ENCODE measurements around the gene ZNF41.

Gene ZNF41

GRCh38 chrX:47489507-47490275 is 6.7 kb upstream of the ZNF41 start:
- no peak for TF ChIP-seq CTCF (IDR thresholded peaks at IDR 0.05; ENCODE audit: extremely low read depth, insufficient read depth, missing control alignments)
- DNase-seq (ENCODE audit: low spot score): no peak
- in situ Hi-C loops (cut with MboI; ENCODE audit: low pct_unique_long_range_greater_than_20kb, low sequenced_read_pairs, unreplicated experiment): no loop called here

GRCh38 chrX:47484885-47485284 is 1.9 kb upstream of the ZNF41 start:
- DNase-seq (ENCODE audit: low spot score): no peak
- TF ChIP-seq CTCF (IDR thresholded peaks at IDR 0.05; ENCODE audit: extremely low read depth, insufficient read depth, missing control alignments): no peak

GRCh38 chrX:47483306-47484268 is 565 bp upstream of the ZNF41 start:
- no peak for TF ChIP-seq CTCF (IDR thresholded peaks at IDR 0.05; ENCODE audit: extremely low read depth, insufficient read depth, missing control alignments)
- no peak for DNase-seq (ENCODE audit: low spot score)
- in situ Hi-C loops (cut with MboI; ENCODE audit: low pct_unique_long_range_greater_than_20kb, low sequenced_read_pairs, unreplicated experiment): no loop called here

More at GRCh38 chrX:47484885-47485284, 1.9 kb upstream of the ZNF41 start:
- in situ Hi-C loops (cut with MboI; ENCODE audit: low pct_unique_long_range_greater_than_20kb, low sequenced_read_pairs, unreplicated experiment): no loop called here

- TF ChIP-seq CTCF (IDR thresholded peaks at IDR 0.05; ENCODE audit: extremely low read depth, insufficient read depth, missing control alignments): no peak
- no peak for DNase-seq (ENCODE audit: low spot score)
- in situ Hi-C loops (cut with MboI; ENCODE audit: low pct_unique_long_range_greater_than_20kb, low sequenced_read_pairs, unreplicated experiment): no loop called here
These were observed 934 bp downstream of the ZNF41 start for GRCh38 chrX:47482065-47482511.

- in situ Hi-C loops (cut with MboI; ENCODE audit: low pct_unique_long_range_greater_than_20kb, low sequenced_read_pairs, unreplicated experiment): no loop called here
- no peak for TF ChIP-seq CTCF (IDR thresholded peaks at IDR 0.05; ENCODE audit: extremely low read depth, insufficient read depth, missing control alignments)
- no peak for DNase-seq (ENCODE audit: low spot score)
These were observed 1.9 kb downstream of the ZNF41 start for GRCh38 chrX:47481160-47481559.

GRCh38 chrX:47480576-47480975 is 2.4 kb downstream of the ZNF41 start:
- no peak for TF ChIP-seq CTCF (IDR thresholded peaks at IDR 0.05; ENCODE audit: extremely low read depth, insufficient read depth, missing control alignments)
- in situ Hi-C loops (cut with MboI; ENCODE audit: low pct_unique_long_range_greater_than_20kb, low sequenced_read_pairs, unreplicated experiment): no loop called here
- DNase-seq (ENCODE audit: low spot score): no peak
